Hepatocyte (in vitro differentiated cells): ENCODE measurements around the gene KCND2. TPM values are rescaled to one million over a fixed set of nuclear protein-coding genes. Genes with fewer than 3 reads are reported as not detected.
A peak's percentile ranks its signal among the peaks of the same experiment; 100 is the strongest.

ENCODE experiments used
- DNase-seq: peaks from one replicate; pipeline ENCODE4 v3.0.0-alpha.2; 2016; ENCODE audit warnings: low spot score
- H2AFZ ChIP-seq: fragments of 200-600 bp; sonication (generic); 2 replicates; pipeline ENCODE4 v1.6.0; 2016; ENCODE audit warnings: antibody characterized with exemption, mild to moderate bottlenecking
- H3K27ac ChIP-seq: fragments of 200-600 bp; sonication (generic); 2 replicates; pipeline ENCODE4 v1.5.1; 2016; ENCODE audit warnings: mild to moderate bottlenecking
- H3K27me3 ChIP-seq: fragments of 200-600 bp; sonication (generic); 2 replicates; pipeline ENCODE4 v1.6.1; 2016
- H3K36me3 ChIP-seq: fragments of 200-600 bp; sonication (generic); replicated peaks from 2 replicates; pipeline ENCODE4 v1.5.1; 2016; ENCODE audit warnings: low read depth; ENCODE audit not compliant: insufficient read depth
- H3K4me1 ChIP-seq: fragments of 200-600 bp; sonication (generic); 2 replicates; pipeline ENCODE4 v1.5.1; 2016; ENCODE audit warnings: mild to moderate bottlenecking, moderate library complexity; ENCODE audit not compliant: insufficient read depth
- H3K4me2 ChIP-seq: fragments of 200-600 bp; sonication (generic); 2 replicates; pipeline ENCODE4 v1.6.0; 2016
- H3K4me3 ChIP-seq: fragments of 200-600 bp; sonication (generic); 2 replicates; pipeline ENCODE4 v1.5.1; 2016; ENCODE audit warnings: mild to moderate bottlenecking
- H3K79me2 ChIP-seq: fragments of 200-600 bp; sonication (generic); 2 replicates; pipeline ENCODE4 v1.6.0; 2017; ENCODE audit warnings: mild to moderate bottlenecking
- H3K9me2 ChIP-seq: fragments of 200-600 bp; sonication (generic); replicated peaks from 2 replicates; pipeline ENCODE4 v1.6.0; 2017; ENCODE audit warnings: mild to moderate bottlenecking; ENCODE audit not compliant: insufficient read depth
- H3K9me3 ChIP-seq: fragments of 200-600 bp; sonication (generic); 2 replicates; pipeline ENCODE4 v1.5.1; 2016; ENCODE audit warnings: low read depth, mild to moderate bottlenecking
- H4K20me1 ChIP-seq: fragments of 200-600 bp; sonication (generic); 2 replicates; pipeline ENCODE4 v1.6.0; 2016; ENCODE audit warnings: mild to moderate bottlenecking; ENCODE audit not compliant: insufficient read depth, poor library complexity, severe bottlenecking
- CTCF ChIP-seq: fragments of 200-600 bp; sonication (generic); IDR thresholded peaks from 2 replicates; pipeline ENCODE4 v1.5.1; 2016; ENCODE audit warnings: antibody characterized with exemption, mild to moderate bottlenecking; ENCODE audit not compliant: poor library complexity
- EZH2 ChIP-seq: fragments of 200-600 bp; sonication (generic); IDR thresholded peaks from 2 replicates; pipeline ENCODE4 v1.6.1; 2016; ENCODE audit warnings: antibody characterized with exemption, mild to moderate bottlenecking, borderline replicate concordance
- EZH2phosphoT487 ChIP-seq: fragments of 200-600 bp; sonication (generic); IDR thresholded peaks from one replicate; pipeline ENCODE4 v1.6.1; 2018; ENCODE audit warnings: antibody characterized with exemption, mild to moderate bottlenecking, low read depth, moderate library complexity; ENCODE audit not compliant: unreplicated experiment, severe bottlenecking
- WGBS: methylation state at CpG from one replicate; pipeline ENCODE4 v1.1.6; 2016; ENCODE audit warnings: low lambda C conversion rate; ENCODE audit errors: missing lambda C conversion rate; 5-methylcytosine and 5-hydroxymethylcytosine counted together
- polyA plus RNA-seq: library from polyadenylated mRNA; unstranded; fragments of >200 nt; fragmentation: Nextera tagmentation; extraction: Ambion mirVana; gene quantifications from 2 replicates; pipeline ENCODE4 v1.2.1, GENCODE V29; 2016
- total RNA-seq: library from RNA; depleted of rRNA; stranded (reverse); fragments of >200 nt; gene quantifications from 2 replicates; pipeline ENCODE4 v1.2.3, GENCODE V29; 2014

Gene KCND2
- total and polyA plus RNA-seq, 2 experiments from 2014 or later, result 0.58 to 3.6 TPM

- TF ChIP-seq EZH2 (no peak), CTCF (peak; percentile 50)
Observed at GRCh38 chr7:120337308-120337907, 64.4 kb downstream of the KCND2 start.

GRCh38 chr7:120344276-120344675 lies 71.3 kb downstream of the KCND2 start:
- Histone ChIP-seq H3K27ac (no peak overlapping the region), H2AFZ (no peak overlapping the region), H4K20me1 (no peaks in the 10 kb centered on the region), H3K4me1 (no peaks in the 10 kb centered on the region), H3K36me3 (no peaks in the 10 kb centered on the region), H3K27me3 (no peaks in the 10 kb centered on the region), H3K79me2 (no peaks in the 10 kb centered on the region), H3K4me2 (no peak overlapping the region), H3K9me3 (no peaks in the 10 kb centered on the region), H3K4me3 (no peak overlapping the region), H3K9me2 (no peaks in the 10 kb centered on the region)
- DNase-seq, result no peak
- WGBS, result 84% methylated on average over 5 of the region's 5 CpGs
- TF ChIP-seq EZH2phosphoT487, result no peak
- no peak for TF ChIP-seq CTCF
- no peak for TF ChIP-seq EZH2

More at GRCh38 chr7:120337308-120337907, 64.4 kb downstream of the KCND2 start:
- H3K79me2 ChIP-seq, result no peaks in the 10 kb centered on the region
- H3K27ac ChIP-seq, result no peak overlapping the region
- H3K27me3 ChIP-seq, result no peaks in the 10 kb centered on the region
- no peaks in the 10 kb centered on the region for H3K4me1 ChIP-seq
- WGBS, result 50% methylated on average over 1 of the region's 1 CpG
- no peaks in the 10 kb centered on the region for H3K36me3 ChIP-seq
- H3K9me3 ChIP-seq, result no peaks in the 10 kb centered on the region
- no peak overlapping the region for H3K4me3 ChIP-seq
- no peaks in the 10 kb centered on the region for H3K9me2 ChIP-seq
- H2AFZ ChIP-seq, result no peak overlapping the region
- no peak overlapping the region for H3K4me2 ChIP-seq
- DNase-seq, result peak; percentile 34
- no peaks in the 10 kb centered on the region for H4K20me1 ChIP-seq

GRCh38 chr7:120353171-120353570 lies 80.2 kb downstream of the KCND2 start:
- TF ChIP-seq EZH2, result no peak
- no peak for TF ChIP-seq EZH2phosphoT487
- TF ChIP-seq CTCF, result no peak
- no peaks in the 10 kb centered on the region for H3K4me1 ChIP-seq
- H3K4me2 ChIP-seq, result no peak overlapping the region
- no peak for DNase-seq
- no peaks in the 10 kb centered on the region for H3K9me2 ChIP-seq
- no peaks in the 10 kb centered on the region for H3K27me3 ChIP-seq
- H3K4me3 ChIP-seq, result no peak overlapping the region
- no peaks in the 10 kb centered on the region for H3K79me2 ChIP-seq
- no peaks in the 10 kb centered on the region for H3K36me3 ChIP-seq
- no peak overlapping the region for H3K27ac ChIP-seq
- H2AFZ ChIP-seq, result no peak overlapping the region
- no peaks in the 10 kb centered on the region for H3K9me3 ChIP-seq
- H4K20me1 ChIP-seq, result no peaks in the 10 kb centered on the region
- WGBS, result 96% methylated on average over 3 of the region's 3 CpGs

- H3K27me3 ChIP-seq, result no peaks in the 10 kb centered on the region
- TF ChIP-seq EZH2, result no peak
- TF ChIP-seq EZH2phosphoT487, result no peak
- H4K20me1 ChIP-seq, result no peaks in the 10 kb centered on the region
- no peak overlapping the region for H3K27ac ChIP-seq
- H3K4me2 ChIP-seq, result no peak overlapping the region
- H3K9me2 ChIP-seq, result no peaks in the 10 kb centered on the region
- H3K36me3 ChIP-seq, result no peaks in the 10 kb centered on the region
- no peak overlapping the region for H3K4me3 ChIP-seq
- no peaks in the 10 kb centered on the region for H3K79me2 ChIP-seq
- H2AFZ ChIP-seq, result no peak overlapping the region
- no peak for DNase-seq
- no peaks in the 10 kb centered on the region for H3K9me3 ChIP-seq
- H3K4me1 ChIP-seq, result no peaks in the 10 kb centered on the region
Observed at GRCh38 chr7:120360918-120361317, 87.9 kb downstream of the KCND2 start.
